ENCODE data around the gene SOCS2. TPM values are rescaled to one million over a fixed set of nuclear protein-coding genes. Genes with fewer than 3 reads are reported as not detected.

The SOCS2 gene
- total and polyA plus RNA-seq, 2 of the 13 experiments (the other 11 are each of a cell fraction or from before 2014, with no cell fraction given): 0.62 to 1.5 TPM

- TF ChIP-seq PAXIP1 (CRISPR knock-in tag; conservative IDR thresholded peaks at IDR 0.05) (peak; percentile 93), RBAK (CRISPR knock-in tag; IDR thresholded peaks at IDR 0.05) (no peak), ZNF605 (CRISPR knock-in tag; IDR thresholded peaks at IDR 0.05) (peak; percentile 48; the same call in 1 of the 2 replicates), MTERF4 (CRISPR knock-in tag; IDR thresholded peaks at IDR 0.05) (0 out of 2 replicates have a peak, but pooled peaks have one; percentile 29), ZNF496 (CRISPR knock-in tag; IDR thresholded peaks at IDR 0.05; ENCODE audit: insufficient replicate concordance) (no peak), ZSCAN25 (CRISPR knock-in tag; IDR thresholded peaks at IDR 0.05) (0 out of 2 replicates have a peak, but pooled peaks have one; percentile 22), ATF1 (CRISPR knock-in tag; IDR thresholded peaks at IDR 0.05) (peak; percentile 46; the same call in 1 of the 2 replicates), SNAI1 (CRISPR knock-in tag; IDR thresholded peaks at IDR 0.05; ENCODE audit: borderline replicate concordance) (no peak), SIN3A (IDR thresholded peaks at IDR 0.05; ENCODE audit: borderline replicate concordance, low read depth, low read length) (no peak), MIER3 (CRISPR knock-in tag; IDR thresholded peaks at IDR 0.05; ENCODE audit: borderline replicate concordance) (peak; percentile 95), NKX3-1 (CRISPR knock-in tag; IDR thresholded peaks at IDR 0.05) (no peak), ZNF709 (CRISPR knock-in tag; IDR thresholded peaks at IDR 0.05) (no peak; the same call in 1 of the 2 replicates), ZFYVE20 (CRISPR knock-in tag; IDR thresholded peaks at IDR 0.05; ENCODE audit: borderline replicate concordance, low read depth) (no peak), ZNF367 (CRISPR knock-in tag; IDR thresholded peaks at IDR 0.05; ENCODE audit: borderline replicate concordance) (no peak), IKZF5 (CRISPR knock-in tag; IDR thresholded peaks at IDR 0.05) (peak; percentile 96), ATF2 (CRISPR knock-in tag; IDR thresholded peaks at IDR 0.05) (peak; percentile 82), ZNF781 (CRISPR knock-in tag; IDR thresholded peaks at IDR 0.05; ENCODE audit: borderline replicate concordance, not compliant biosample characterization) (no peak), JDP2 (CRISPR knock-in tag; IDR thresholded peaks at IDR 0.05; ENCODE audit: borderline replicate concordance) (no peak), PCBP1 (IDR thresholded peaks at IDR 0.05; ENCODE audit: borderline replicate concordance, low read depth, low read length) (no peak), ZNF792 (CRISPR knock-in tag; IDR thresholded peaks at IDR 0.05) (peak; percentile 24; the same call in 1 of the 2 replicates), NR1H2 (CRISPR knock-in tag; IDR thresholded peaks at IDR 0.05; ENCODE audit: borderline replicate concordance, low read depth) (no peak), ZNF775 (CRISPR knock-in tag; IDR thresholded peaks at IDR 0.05; ENCODE audit: borderline replicate concordance) (no peak), RCOR2 (CRISPR knock-in tag; IDR thresholded peaks at IDR 0.05) (peak; percentile 98)
Observed at GRCh38 chr12:93563807-93564538, 8.5 kb upstream of the SOCS2 start (continued).
